Superior temporal gyrus (tissue), 1 donor: ENCODE data around the gene TTC7B.
"Not testable (repeated sequence)": the region's sequence is repeated elsewhere in the genome, so short reads cannot be mapped to it uniquely, and the experiment has no call there.

Source experiments
- DNase-seq: peaks from one replicate; pipeline ENCODE4 v3.0.0-alpha.2; 2016; ENCODE audit errors: extremely low spot score

TTC7B gene

GRCh38 chr14:90531497-90531896 is 284.7 kb downstream of the TTC7B start:
- no peak for DNase-seq

GRCh38 chr14:90530523-90530922 is 285.7 kb downstream of the TTC7B start:
- no peak for DNase-seq

- DNase-seq = no peak
Observed at GRCh38 chr14:90527978-90528377, 288.3 kb downstream of the TTC7B start.

- DNase-seq = not testable (repeated sequence)
Observed at GRCh38 chr14:90526536-90526935, 289.7 kb downstream of the TTC7B start.

- not testable (repeated sequence) for DNase-seq
Observed at GRCh38 chr14:90525353-90526028, 290.7 kb downstream of the TTC7B start.

- no peak for DNase-seq
Observed at GRCh38 chr14:90523961-90524875, 292.0 kb downstream of the TTC7B start.

GRCh38 chr14:90523544-90523943 is 292.7 kb downstream of the TTC7B start:
- DNase-seq = no peak

GRCh38 chr14:90522571-90523191 is 293.5 kb downstream of the TTC7B start:
- DNase-seq = no peak

- no peak for DNase-seq
Observed at GRCh38 chr14:90521930-90522483, 294.2 kb downstream of the TTC7B start.

GRCh38 chr14:90521084-90521929 is 294.9 kb downstream of the TTC7B start:
- DNase-seq = no peak

- no peak for DNase-seq
Observed at GRCh38 chr14:90520326-90520725, 295.9 kb downstream of the TTC7B start.

- DNase-seq = no peak
Observed at GRCh38 chr14:90519262-90519920, 296.8 kb downstream of the TTC7B start.

- no peak for DNase-seq
Observed at GRCh38 chr14:90518941-90519256, 297.3 kb downstream of the TTC7B start.

- DNase-seq = no peak
Observed at GRCh38 chr14:90518069-90518940, 297.9 kb downstream of the TTC7B start.

- no peak for DNase-seq
Observed at GRCh38 chr14:90517076-90517841, 299.0 kb downstream of the TTC7B start.

- no peak for DNase-seq
Observed at GRCh38 chr14:90514566-90514965, 301.7 kb downstream of the TTC7B start.

GRCh38 chr14:90514015-90514398 is 302.2 kb downstream of the TTC7B start:
- no peak for DNase-seq

GRCh38 chr14:90513161-90514014 is 302.8 kb downstream of the TTC7B start:
- DNase-seq = peak; percentile 96
